D721Med (cell line): ENCODE results near the gene KCNG2.
"Not testable (repeated sequence)": the region's sequence is repeated elsewhere in the genome, so short reads cannot be mapped to it uniquely, and the experiment has no call there.

Experiments
- DNase-seq: peaks from one replicate; pipeline ENCODE4 v3.0.0; 2011; ENCODE audit warnings: low spot score; ENCODE audit not compliant: insufficient read length
- FAIRE-seq: peaks from 2 replicates; lab custom pipeline; 2011; peaks lifted over from hg19 to GRCh38; lab: Jason Lieb, UNC
- CTCF ChIP-seq: IDR thresholded peaks from 2 replicates; pipeline ENCODE4 v1.5.1; 2012; ENCODE audit warnings: mild to moderate bottlenecking, control low read depth; ENCODE audit not compliant: insufficient read depth; ENCODE audit errors: missing control alignments

KCNG2 gene

DNA sequence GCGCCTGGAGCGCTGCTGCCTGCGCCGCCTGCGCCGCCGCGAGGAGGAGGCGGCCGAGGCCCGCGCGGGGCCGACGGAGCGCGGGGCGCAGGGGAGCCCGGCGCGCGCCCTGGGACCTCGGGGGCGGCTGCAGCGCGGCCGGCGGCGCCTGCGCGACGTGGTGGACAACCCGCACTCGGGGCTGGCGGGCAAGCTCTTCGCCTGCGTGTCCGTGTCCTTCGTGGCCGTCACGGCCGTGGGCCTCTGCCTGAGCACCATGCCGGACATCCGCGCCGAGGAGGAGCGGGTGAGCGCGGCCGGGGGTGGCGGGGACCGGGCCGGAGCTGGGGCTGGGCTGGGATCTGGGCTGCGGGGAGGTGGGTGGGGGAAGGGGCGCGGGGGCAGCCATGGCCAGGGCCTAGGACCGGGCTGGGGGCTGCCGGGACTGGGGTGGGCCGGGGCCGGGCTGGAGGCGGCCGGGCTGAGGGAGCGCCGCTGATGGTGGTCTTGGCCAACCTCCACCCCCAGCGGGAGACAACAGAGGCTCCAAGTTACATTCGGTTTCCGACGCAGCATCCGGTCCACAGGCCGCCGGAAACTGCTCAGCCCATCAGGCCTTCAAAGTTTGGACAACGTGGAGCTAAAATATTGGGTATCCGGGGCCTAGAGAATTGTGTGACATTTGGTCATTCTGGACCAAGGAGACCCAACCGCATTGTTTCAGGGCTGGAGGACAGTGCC lies 66.4 kb downstream of the KCNG2 start:
- FAIRE-seq: no peak
- no peak for TF ChIP-seq CTCF
- DNase-seq: no peak

GRCh38 chr18:79864955-79865354 lies 67.2 kb downstream of the KCNG2 start:
- FAIRE-seq, DNase-seq: not testable (repeated sequence)

GRCh38 chr18:79865951-79866350 lies 68.2 kb downstream of the KCNG2 start:
- FAIRE-seq, DNase-seq: not testable (repeated sequence)

- DNase-seq: no peak
- FAIRE-seq: no peak
- no peak for TF ChIP-seq CTCF
These were observed 69.3 kb downstream of the KCNG2 start for GRCh38 chr18:79866889-79867574.

DNA sequence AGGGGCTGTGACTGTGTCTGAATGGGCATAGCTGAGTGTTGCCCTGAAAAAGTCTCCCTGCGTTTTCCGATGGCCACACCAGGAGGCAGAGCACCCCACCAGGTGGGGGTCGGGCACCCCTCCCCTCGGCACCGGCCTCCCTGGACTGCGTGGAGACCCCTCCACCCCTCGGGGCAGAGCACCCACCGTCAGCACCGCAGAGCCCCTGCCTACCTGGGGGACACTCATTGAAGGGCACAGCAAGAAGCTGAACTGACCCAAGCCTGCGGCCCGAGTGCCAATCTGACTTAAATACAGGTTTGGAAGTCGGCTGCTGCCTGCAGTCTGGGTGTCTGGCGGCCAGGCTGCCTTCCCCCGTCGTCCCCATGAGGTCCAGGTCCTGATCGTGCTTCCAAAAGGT lies 69.9 kb downstream of the KCNG2 start:
- FAIRE-seq (no peak), DNase-seq (no peak)
- TF ChIP-seq CTCF: no peak

- FAIRE-seq: no peak
- no peak for DNase-seq
- TF ChIP-seq CTCF: no peak
These were observed 70.5 kb downstream of the KCNG2 start for GRCh38 chr18:79868168-79868784.

GRCh38 chr18:79868811-79869541 lies 71.2 kb downstream of the KCNG2 start:
- DNase-seq: no peak
- no peak for TF ChIP-seq CTCF
- no peak for FAIRE-seq
